HG03039 (cell line): ENCODE data around the gene SMNDC1.
"Not testable (repeated sequence)": the region's sequence is repeated elsewhere in the genome, so short reads cannot be mapped to it uniquely, and the experiment has no call there.

Experiments used
- ATAC-seq: cut with Tn5 transposase; IDR thresholded peaks from one replicate; pipeline ENCODE4 v1.9.1; 2021; ENCODE audit warnings: mild to moderate bottlenecking, moderate library complexity; ENCODE audit not compliant: unreplicated experiment

SMNDC1 gene

GRCh38 chr10:110286841-110287240 lies 17.9 kb downstream of the SMNDC1 start:
- no peak for ATAC-seq

- no peak for ATAC-seq
These were observed 19.2 kb downstream of the SMNDC1 start for GRCh38 chr10:110285501-110285900.

- no peak for ATAC-seq
These were observed 20.5 kb downstream of the SMNDC1 start for GRCh38 chr10:110284262-110284661.

- no peak for ATAC-seq
These were observed 25.2 kb downstream of the SMNDC1 start for GRCh38 chr10:110279407-110279986.

GRCh38 chr10:110278562-110279406 lies 25.9 kb downstream of the SMNDC1 start:
- ATAC-seq: no peak

GRCh38 chr10:110277591-110277990 lies 27.1 kb downstream of the SMNDC1 start:
- ATAC-seq: no peak

- ATAC-seq: no peak
These were observed 28.1 kb downstream of the SMNDC1 start for GRCh38 chr10:110276603-110277002.

- no peak for ATAC-seq
These were observed 29.5 kb downstream of the SMNDC1 start for GRCh38 chr10:110275128-110275729.

GRCh38 chr10:110274647-110275046 lies 30.1 kb downstream of the SMNDC1 start:
- ATAC-seq: no peak

- no peak for ATAC-seq
These were observed 30.6 kb downstream of the SMNDC1 start for GRCh38 chr10:110274072-110274627.

- no peak for ATAC-seq
These were observed 31.2 kb downstream of the SMNDC1 start for GRCh38 chr10:110273474-110273873.

- ATAC-seq: not testable (repeated sequence)
These were observed 31.7 kb downstream of the SMNDC1 start for GRCh38 chr10:110272995-110273394.

GRCh38 chr10:110269374-110270318 lies 35.1 kb downstream of the SMNDC1 start:
- peak; percentile 48 for ATAC-seq

- ATAC-seq: no peak
These were observed 35.7 kb downstream of the SMNDC1 start for GRCh38 chr10:110268971-110269370.

- ATAC-seq: no peak
These were observed 36.3 kb downstream of the SMNDC1 start for GRCh38 chr10:110268442-110268841.

- no peak for ATAC-seq
These were observed 37.4 kb downstream of the SMNDC1 start for GRCh38 chr10:110267276-110267675.

GRCh38 chr10:110265573-110266193 lies 39.0 kb downstream of the SMNDC1 start:
- ATAC-seq: no peak

- no peak for ATAC-seq
These were observed 41.6 kb downstream of the SMNDC1 start for GRCh38 chr10:110263164-110263563.

GRCh38 chr10:110260746-110261477 lies 43.8 kb downstream of the SMNDC1 start:
- ATAC-seq: no peak
